Measurements from ENCODE around the gene DENND5A. TPM values are rescaled to one million over a fixed set of nuclear protein-coding genes. Genes with fewer than 3 reads are reported as not detected.
"Not testable (repeated sequence)": the region's sequence is repeated elsewhere in the genome, so short reads cannot be mapped to it uniquely, and the experiment has no call there.

DENND5A gene
- total RNA-seq, 1 donor from 2014 or later = 59.5 TPM

GRCh38 chr11:9201372-9202162 lies 63.6 kb downstream of the DENND5A start:
- no peak overlapping the region for H3K27ac Mint-ChIP-seq (ENCODE audit: unreplicated experiment)
- no peaks in the 10 kb centered on the region for H3K4me1 Mint-ChIP-seq (ENCODE audit: unreplicated experiment)
- no peaks in the 10 kb centered on the region for H3K27me3 Mint-ChIP-seq (ENCODE audit: unreplicated experiment)
- H3K4me3 Mint-ChIP-seq (ENCODE audit: unreplicated experiment) = no peak overlapping the region
- TF ChIP-seq, protein P1, sequence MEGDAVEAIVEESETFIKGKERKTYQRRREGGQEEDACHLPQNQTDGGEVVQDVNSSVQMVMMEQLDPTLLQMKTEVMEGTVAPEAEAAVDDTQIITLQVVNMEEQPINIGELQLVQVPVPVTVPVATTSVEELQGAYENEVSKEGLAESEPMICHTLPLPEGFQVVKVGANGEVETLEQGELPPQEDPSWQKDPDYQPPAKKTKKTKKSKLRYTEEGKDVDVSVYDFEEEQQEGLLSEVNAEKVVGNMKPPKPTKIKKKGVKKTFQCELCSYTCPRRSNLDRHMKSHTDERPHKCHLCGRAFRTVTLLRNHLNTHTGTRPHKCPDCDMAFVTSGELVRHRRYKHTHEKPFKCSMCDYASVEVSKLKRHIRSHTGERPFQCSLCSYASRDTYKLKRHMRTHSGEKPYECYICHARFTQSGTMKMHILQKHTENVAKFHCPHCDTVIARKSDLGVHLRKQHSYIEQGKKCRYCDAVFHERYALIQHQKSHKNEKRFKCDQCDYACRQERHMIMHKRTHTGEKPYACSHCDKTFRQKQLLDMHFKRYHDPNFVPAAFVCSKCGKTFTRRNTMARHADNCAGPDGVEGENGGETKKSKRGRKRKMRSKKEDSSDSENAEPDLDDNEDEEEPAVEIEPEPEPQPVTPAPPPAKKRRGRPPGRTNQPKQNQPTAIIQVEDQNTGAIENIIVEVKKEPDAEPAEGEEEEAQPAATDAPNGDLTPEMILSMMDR (IDR thresholded peaks at IDR 0.05; ENCODE audit: unreplicated experiment) = no peak
- DNase-seq (ENCODE audit: low spot score) = no peak
- no peaks in the 10 kb centered on the region for H3K9me3 Mint-ChIP-seq (ENCODE audit: unreplicated experiment)
- no peaks in the 10 kb centered on the region for H3K36me3 Mint-ChIP-seq (ENCODE audit: low read depth, unreplicated experiment)

- no peaks in the 10 kb centered on the region for H3K9me3 Mint-ChIP-seq (ENCODE audit: unreplicated experiment)
- TF ChIP-seq, protein P1 (IDR thresholded peaks at IDR 0.05; ENCODE audit: unreplicated experiment) = no peak
- H3K27me3 Mint-ChIP-seq (ENCODE audit: unreplicated experiment) = no peaks in the 10 kb centered on the region
- H3K4me3 Mint-ChIP-seq (ENCODE audit: unreplicated experiment) = no peak overlapping the region
- H3K27ac Mint-ChIP-seq (ENCODE audit: unreplicated experiment) = no peak overlapping the region
- DNase-seq (ENCODE audit: low spot score) = no peak
- no peaks in the 10 kb centered on the region for H3K36me3 Mint-ChIP-seq (ENCODE audit: low read depth, unreplicated experiment)
- no peaks in the 10 kb centered on the region for H3K4me1 Mint-ChIP-seq (ENCODE audit: unreplicated experiment)
These were observed 64.7 kb downstream of the DENND5A start for GRCh38 chr11:9200471-9200870.

DNA sequence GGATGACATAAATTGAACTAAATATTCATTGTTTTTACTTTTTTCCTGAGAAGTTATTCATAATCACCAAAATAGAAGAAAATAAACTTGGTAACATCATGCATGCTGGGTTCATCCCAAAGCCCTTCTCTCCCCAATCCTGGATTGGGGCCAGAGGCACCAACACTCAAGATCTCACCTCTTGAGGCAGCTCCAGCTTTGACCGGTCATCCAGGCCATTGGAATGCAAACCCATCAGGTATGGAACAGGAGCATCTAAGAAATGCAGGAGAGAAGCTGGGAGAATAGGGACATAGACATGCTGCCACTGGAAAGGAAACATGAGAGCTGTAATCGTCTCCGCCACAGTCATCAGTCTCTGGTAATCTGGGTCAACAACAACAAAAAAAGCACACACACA lies 71.8 kb downstream of the DENND5A start:
- no peaks in the 10 kb centered on the region for H3K27me3 Mint-ChIP-seq (ENCODE audit: unreplicated experiment)
- no peaks in the 10 kb centered on the region for H3K4me1 Mint-ChIP-seq (ENCODE audit: unreplicated experiment)
- H3K27ac Mint-ChIP-seq (ENCODE audit: unreplicated experiment) = no peak overlapping the region
- H3K9me3 Mint-ChIP-seq (ENCODE audit: unreplicated experiment) = no peaks in the 10 kb centered on the region
- H3K4me3 Mint-ChIP-seq (ENCODE audit: unreplicated experiment) = peak overlapping the region; percentile 7
- peaks cover 44% of the 10 kb centered on the region for H3K36me3 Mint-ChIP-seq (ENCODE audit: low read depth, unreplicated experiment)
- no peak for DNase-seq (ENCODE audit: low spot score)
- TF ChIP-seq, protein P1 (IDR thresholded peaks at IDR 0.05; ENCODE audit: unreplicated experiment) = no peak

DNA sequence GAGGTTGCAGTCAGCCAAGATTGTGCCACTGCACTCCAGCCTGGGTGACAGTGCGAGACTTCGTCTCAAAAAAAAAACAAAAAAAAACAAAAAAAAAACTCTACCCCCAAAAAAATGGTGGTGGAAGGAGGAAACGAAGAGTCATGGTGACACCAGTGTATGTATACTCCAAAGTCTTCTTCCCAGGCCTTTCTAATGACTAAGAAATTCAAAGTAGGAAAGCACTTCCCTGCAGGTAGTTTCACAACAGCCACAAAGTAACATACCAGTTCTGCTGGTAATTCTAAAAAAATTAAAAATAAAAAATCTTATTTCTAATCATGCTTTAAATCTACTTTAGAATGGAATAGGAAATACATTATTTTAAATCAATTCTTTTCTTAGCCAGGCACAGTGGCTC lies 72.6 kb downstream of the DENND5A start:
- H3K4me1 Mint-ChIP-seq (ENCODE audit: unreplicated experiment) = peaks cover 1% of the 10 kb centered on the region
- H3K9me3 Mint-ChIP-seq (ENCODE audit: unreplicated experiment) = no peaks in the 10 kb centered on the region

DNA sequence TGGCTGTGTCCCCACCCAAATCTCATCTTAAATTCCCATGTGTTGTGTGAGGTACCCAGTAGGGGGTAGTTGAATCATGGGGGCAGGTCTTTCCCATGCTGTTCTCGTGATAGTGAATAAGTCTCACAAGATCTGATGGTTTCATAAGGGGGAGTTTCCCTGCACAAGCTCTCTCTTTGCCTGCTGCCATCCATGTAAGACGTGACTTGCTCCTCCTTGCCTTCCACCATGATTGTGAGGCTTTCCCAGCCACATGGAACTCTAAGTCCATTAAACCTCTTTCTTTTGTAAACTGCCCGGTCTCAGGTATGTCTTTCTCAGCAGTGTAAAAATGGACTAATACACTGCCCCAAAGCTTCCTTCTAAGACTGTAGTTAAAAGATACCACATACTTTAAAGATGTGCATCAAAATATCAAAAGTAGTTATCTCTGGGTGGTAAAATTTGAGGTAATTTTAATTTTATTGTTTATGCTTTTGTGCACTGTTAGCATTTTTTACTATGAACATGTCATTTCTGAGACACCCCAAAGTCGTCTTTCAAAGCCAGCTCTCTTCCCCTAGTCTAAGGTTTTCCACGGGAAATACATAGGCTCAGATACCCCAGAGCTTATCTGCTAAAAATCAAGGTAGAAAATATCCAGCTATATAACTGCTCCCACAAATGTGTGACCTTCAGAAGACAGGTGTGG lies 74.7 kb downstream of the DENND5A start:
- H3K36me3 Mint-ChIP-seq (ENCODE audit: low read depth, unreplicated experiment) = peaks cover 47% of the 10 kb centered on the region
- not testable (repeated sequence) for H3K4me1 Mint-ChIP-seq (ENCODE audit: unreplicated experiment); H3K27ac Mint-ChIP-seq (ENCODE audit: unreplicated experiment); H3K9me3 Mint-ChIP-seq (ENCODE audit: unreplicated experiment); DNase-seq (ENCODE audit: low spot score); H3K27me3 Mint-ChIP-seq (ENCODE audit: unreplicated experiment)
- H3K4me3 Mint-ChIP-seq (ENCODE audit: unreplicated experiment) = peak overlapping the region; percentile 53

More for the DNA sequence above, 72.6 kb downstream of the DENND5A start:
- Mint-ChIP-seq H3K27ac (ENCODE audit: unreplicated experiment) (no peak overlapping the region), H3K36me3 (ENCODE audit: low read depth, unreplicated experiment) (peaks cover 47% of the 10 kb centered on the region), H3K4me3 (ENCODE audit: unreplicated experiment) (no peak overlapping the region), H3K27me3 (ENCODE audit: unreplicated experiment) (no peaks in the 10 kb centered on the region)
- no peak for DNase-seq (ENCODE audit: low spot score)
- TF ChIP-seq, protein P1 (IDR thresholded peaks at IDR 0.05; ENCODE audit: unreplicated experiment) = no peak

- DNase-seq (ENCODE audit: low spot score); H3K27ac Mint-ChIP-seq (ENCODE audit: unreplicated experiment); H3K9me3 Mint-ChIP-seq (ENCODE audit: unreplicated experiment); H3K4me1 Mint-ChIP-seq (ENCODE audit: unreplicated experiment); H3K27me3 Mint-ChIP-seq (ENCODE audit: unreplicated experiment): not testable (repeated sequence)
- Mint-ChIP-seq H3K36me3 (ENCODE audit: low read depth, unreplicated experiment) (peaks cover 45% of the 10 kb centered on the region), H3K4me3 (ENCODE audit: unreplicated experiment) (peak overlapping the region; percentile 49)
These were observed 76.3 kb downstream of the DENND5A start for GRCh38 chr11:9188860-9189259.

All from endothelial cell (in vitro differentiated cells).